WTC11 (cell line): Measurements from ENCODE around the gene UPF3A. TPM values are rescaled to one million over a fixed set of nuclear protein-coding genes. Genes with fewer than 3 reads are reported as not detected.

Experiments
- ATAC-seq: fragments of 200-7000 bp; cut with Tn5 transposase; 2 replicates; pipeline ENCODE4 v1.10.0; 2021; ENCODE audit warnings: mild to moderate bottlenecking, moderate library complexity
- CTCF ChIA-PET: fragments of 300-600 bp; sonication (Branson Sonifier 250); formaldehyde crosslinking; loops from one replicate; lab custom pipeline; 2021; ENCODE audit warnings: antibody characterized with exemption; lab: Charles Lee
- POLR2A ChIA-PET: fragments of 350-600 bp; sonication (Branson Sonifier 250); formaldehyde crosslinking; loops from one replicate; lab custom pipeline; 2021; ENCODE audit warnings: antibody characterized with exemption; lab: Charles Lee
- DNase-seq: peaks from one replicate; pipeline ENCODE4 v3.0.0; 2021; ENCODE audit warnings: low spot score
- H3K27ac Mint-ChIP-seq: 2 replicates; pipeline ENCODE4 v1.8.0; 2021; ENCODE audit warnings: mixed read lengths
- H3K27me3 Mint-ChIP-seq: 2 replicates; pipeline ENCODE4 v1.8.0; 2021; ENCODE audit warnings: low read depth, mild to moderate bottlenecking, moderate library complexity, mixed read lengths
- H3K36me3 Mint-ChIP-seq: 2 replicates; pipeline ENCODE4 v1.8.0; 2021; ENCODE audit warnings: mixed read lengths
- H3K4me1 Mint-ChIP-seq: 2 replicates; pipeline ENCODE4 v1.8.0; 2022; ENCODE audit warnings: mixed read lengths
- H3K4me3 Mint-ChIP-seq: 2 replicates; pipeline ENCODE4 v1.8.0; 2021; ENCODE audit warnings: mild to moderate bottlenecking, moderate library complexity, mixed read lengths
- H3K9me3 Mint-ChIP-seq: 2 replicates; pipeline ENCODE4 v1.8.0; 2021; ENCODE audit warnings: mixed read lengths
- AFF4 ChIP-seq: sonication (generic); formaldehyde crosslinking; IDR thresholded peaks from 2 replicates; pipeline ENCODE4 v1.8.1; 2023; ENCODE audit warnings: mild to moderate bottlenecking, missing genetic modification reagents, borderline replicate concordance
- ATF2 ChIP-seq: sonication (generic); formaldehyde crosslinking; IDR thresholded peaks from 2 replicates; pipeline ENCODE4 v1.8.1; 2022; ENCODE audit warnings: low read depth, missing genetic modification reagents, borderline replicate concordance
- E2F4 ChIP-seq: sonication (generic); formaldehyde crosslinking; IDR thresholded peaks from 2 replicates; pipeline ENCODE4 v1.8.1; 2022; ENCODE audit warnings: low read depth, mild to moderate bottlenecking, moderate library complexity, missing genetic modification reagents, borderline replicate concordance
- EMX1 ChIP-seq: fragments of 250-450 bp; sonication (Bioruptor Pico); IDR thresholded peaks from 2 replicates; pipeline ENCODE4 v1.8.0; 2021; ENCODE audit warnings: mild to moderate bottlenecking
- ESRRA ChIP-seq: sonication (generic); formaldehyde crosslinking; IDR thresholded peaks from 2 replicates; pipeline ENCODE4 v1.8.1; 2022; ENCODE audit warnings: mild to moderate bottlenecking, missing genetic modification reagents, borderline replicate concordance
- FOXK1 ChIP-seq: sonication (generic); formaldehyde crosslinking; IDR thresholded peaks from 2 replicates; pipeline ENCODE4 v1.8.0; 2022; ENCODE audit warnings: mild to moderate bottlenecking, moderate library complexity, missing genetic modification reagents
- FOXP1 ChIP-seq: sonication (generic); formaldehyde crosslinking; IDR thresholded peaks from 2 replicates; pipeline ENCODE4 v1.8.0; 2022; ENCODE audit warnings: missing genetic modification reagents, mild to moderate bottlenecking, moderate library complexity, borderline replicate concordance
- GABPB1 ChIP-seq: sonication (generic); formaldehyde crosslinking; IDR thresholded peaks from 2 replicates; pipeline ENCODE4 v1.8.1; 2023; ENCODE audit warnings: mild to moderate bottlenecking, missing genetic modification reagents
- GRHL2 ChIP-seq: fragments of 250-450 bp; sonication (Bioruptor Pico); IDR thresholded peaks from 2 replicates; pipeline ENCODE4 v1.8.0; 2022; ENCODE audit warnings: mild to moderate bottlenecking, moderate library complexity; ENCODE audit not compliant: insufficient replicate concordance, severe bottlenecking
- HMGA2 ChIP-seq: fragments of 250-450 bp; sonication (Bioruptor Pico); IDR thresholded peaks from 2 replicates; pipeline ENCODE4 v1.4.0; 2021; ENCODE audit warnings: mild to moderate bottlenecking, moderate library complexity
- MLX ChIP-seq: sonication (generic); formaldehyde crosslinking; IDR thresholded peaks from 2 replicates; pipeline ENCODE4 v1.8.1; 2023; ENCODE audit warnings: mild to moderate bottlenecking, missing genetic modification reagents, moderate library complexity
- NR2C2 ChIP-seq: sonication (generic); formaldehyde crosslinking; IDR thresholded peaks from 2 replicates; pipeline ENCODE4 v1.8.0; 2022; ENCODE audit warnings: mild to moderate bottlenecking, missing genetic modification reagents
- PRDM15 ChIP-seq: sonication (generic); formaldehyde crosslinking; IDR thresholded peaks from 2 replicates; pipeline ENCODE4 v1.8.0; 2022; ENCODE audit warnings: missing genetic modification reagents
- SOX15 ChIP-seq: fragments of 250-450 bp; sonication (Bioruptor Pico); IDR thresholded peaks from 2 replicates; pipeline ENCODE4 v1.9.0; 2021; ENCODE audit warnings: mild to moderate bottlenecking
- ZNF263 ChIP-seq: sonication (generic); formaldehyde crosslinking; IDR thresholded peaks from 2 replicates; pipeline ENCODE4 v1.8.1; 2022; ENCODE audit warnings: low read depth, mild to moderate bottlenecking, moderate library complexity, missing genetic modification reagents
- ZNF425 ChIP-seq: fragments of 250-450 bp; sonication (Bioruptor Pico); conservative IDR thresholded peaks from 2 replicates; pipeline ENCODE4 v1.9.0; 2021; ENCODE audit warnings: mild to moderate bottlenecking
- ZNF512 ChIP-seq: sonication (generic); formaldehyde crosslinking; IDR thresholded peaks from 2 replicates; pipeline ENCODE4 v1.8.1; 2022; ENCODE audit warnings: missing genetic modification reagents, borderline replicate concordance
- ZNF671 ChIP-seq: fragments of 250-450 bp; sonication (Bioruptor Pico); IDR thresholded peaks from 2 replicates; pipeline ENCODE4 v1.8.0; 2021; ENCODE audit warnings: mild to moderate bottlenecking
- total RNA-seq: library from RNA; stranded (reverse); gene quantifications from 3 replicates; pipeline ENCODE4 v1.2.3, GENCODE V29; 2021

Gene UPF3A
- total RNA-seq, 1 experiment from 2014 or later, result 71.9 TPM

GRCh38 chr13:114281351-114282040, at the start of gene UPF3A (continued):
- TF ChIP-seq ZNF263 (peak; percentile 49; the same call in 1 of the 2 replicates), ZNF425 (CRISPR knock-in tag) (no peak), SOX15 (CRISPR knock-in tag) (no peak), ATF2 (CRISPR knock-in tag) (no peak), ZNF512 (CRISPR knock-in tag) (no peak), E2F4 (0 out of 2 replicates have a peak, but pooled peaks have one; percentile 65), NR2C2 (CRISPR knock-in tag) (no peak), FOXK1 (CRISPR knock-in tag) (peak; percentile 27; the same call in 1 of the 2 replicates)

GRCh38 chr13:114231886-114232285, 49.5 kb upstream of the UPF3A start:
- DNase-seq, result no peak
- Mint-ChIP-seq H3K36me3 (peaks cover 6% of the 10 kb centered on the region), H3K27ac (no peak overlapping the region), H3K9me3 (peaks cover 8% of the 10 kb centered on the region), H3K4me3 (no peak overlapping the region), H3K4me1 (peaks cover 59% of the 10 kb centered on the region), H3K27me3 (peaks cover 19% of the 10 kb centered on the region)
- POLR2A ChIA-PET, result no interaction called here
- CTCF ChIA-PET, result no interaction called here
- ATAC-seq, result no peak
- no peak for TF ChIP-seq GRHL2 (CRISPR knock-in tag)
- TF ChIP-seq GABPB1 (CRISPR knock-in tag), result no peak
- TF ChIP-seq MLX (CRISPR knock-in tag), result no peak
- TF ChIP-seq AFF4, result no peak
- no peak for TF ChIP-seq HMGA2 (CRISPR knock-in tag)
- no peak for TF ChIP-seq FOXP1 (CRISPR knock-in tag)
- no peak for TF ChIP-seq EMX1 (CRISPR knock-in tag)
- no peak for TF ChIP-seq ZNF671 (CRISPR knock-in tag)
- no peak for TF ChIP-seq PRDM15 (CRISPR knock-in tag)
- TF ChIP-seq ESRRA, result no peak
